H9 (cell line): ENCODE measurements around the gene TRMU. TPM values are rescaled to one million over a fixed set of nuclear protein-coding genes. Genes with fewer than 3 reads are reported as not detected.

Source experiments
- DNase-seq: peaks from one replicate; pipeline ENCODE4 v3.0.0-alpha.2; 2017
- H2AFZ ChIP-seq: one replicate; pipeline ENCODE4 v1.6.1; 2013; ENCODE audit warnings: mild to moderate bottlenecking, low read length, control low read depth, moderate library complexity
- H2AK5ac ChIP-seq: 2 replicates; pipeline ENCODE4 v1.6.1; 2013; ENCODE audit warnings: low read length, control low read depth, mixed read lengths; ENCODE audit not compliant: insufficient read length
- H2BK120ac ChIP-seq: one replicate; pipeline ENCODE4 v1.6.1; 2013; ENCODE audit warnings: low read depth, mild to moderate bottlenecking, low read length, control low read depth, inconsistent platforms; ENCODE audit not compliant: poor library complexity, severe bottlenecking
- H2BK12ac ChIP-seq: 2 replicates; pipeline ENCODE4 v1.6.1; 2013; ENCODE audit warnings: low read length, control low read depth, mixed read lengths, low read depth; ENCODE audit not compliant: insufficient read length
- H2BK15ac ChIP-seq: 2 replicates; pipeline ENCODE4 v1.6.1; 2013; ENCODE audit warnings: low read depth, low read length, control low read depth
- H2BK20ac ChIP-seq: one replicate; pipeline ENCODE4 v1.6.1; 2013; ENCODE audit warnings: low read depth, mild to moderate bottlenecking, low read length, control low read depth, inconsistent platforms; ENCODE audit not compliant: poor library complexity, severe bottlenecking
- H2BK5ac ChIP-seq: 2 replicates; pipeline ENCODE4 v1.6.1; 2013; ENCODE audit warnings: low read length, control low read depth, mixed read lengths; ENCODE audit not compliant: insufficient read length
- H3K14ac ChIP-seq: 2 replicates; pipeline ENCODE4 v1.6.1; 2013; ENCODE audit warnings: low read length, control low read depth; ENCODE audit not compliant: insufficient read depth
- H3K18ac ChIP-seq: 2 replicates; pipeline ENCODE4 v1.6.1; 2013; ENCODE audit warnings: low read depth, mild to moderate bottlenecking, mixed read lengths, low read length, control low read depth; ENCODE audit not compliant: insufficient read length
- H3K23ac ChIP-seq: 2 replicates; pipeline ENCODE4 v1.6.1; 2013; ENCODE audit warnings: low read length, control low read depth, mixed read lengths, low read depth; ENCODE audit not compliant: insufficient read length
- H3K23me2 ChIP-seq: 2 replicates; pipeline ENCODE4 v1.6.1; 2013; ENCODE audit warnings: low read depth, mild to moderate bottlenecking, mixed read lengths, low read length, control low read depth; ENCODE audit not compliant: insufficient read length, poor library complexity, severe bottlenecking
- H3K27ac ChIP-seq: 2 replicates; pipeline ENCODE4 v1.5.1; 2013; ENCODE audit warnings: low read length, control low read depth, mixed read lengths, low read depth; ENCODE audit not compliant: insufficient read length
- H3K27me3 ChIP-seq: 2 replicates; pipeline ENCODE4 v1.6.1; 2013; ENCODE audit warnings: low read length, control low read depth, inconsistent platforms; ENCODE audit not compliant: insufficient read depth
- H3K4ac ChIP-seq: 2 replicates; pipeline ENCODE4 v1.6.1; 2013; ENCODE audit warnings: low read depth, mild to moderate bottlenecking, control low read depth, inconsistent platforms, low read length, moderate library complexity
- H3K4me1 ChIP-seq: 2 replicates; pipeline ENCODE4 v1.6.1; 2013; ENCODE audit warnings: low read length, control low read depth, inconsistent platforms; ENCODE audit not compliant: insufficient read depth
- H3K4me2 ChIP-seq: 2 replicates; pipeline ENCODE4 v1.6.1; 2013; ENCODE audit warnings: low read length, control low read depth, mixed read lengths; ENCODE audit not compliant: insufficient read length, insufficient read depth
- H3K56ac ChIP-seq: 2 replicates; pipeline ENCODE4 v1.6.1; 2013; ENCODE audit warnings: low read depth, mild to moderate bottlenecking, mixed read lengths, low read length, control low read depth; ENCODE audit not compliant: insufficient read length
- H3K79me1 ChIP-seq: 2 replicates; pipeline ENCODE4 v1.6.1; 2013; ENCODE audit warnings: low read depth, mild to moderate bottlenecking, moderate library complexity, low read length, control low read depth, inconsistent platforms; ENCODE audit not compliant: insufficient read depth, poor library complexity, severe bottlenecking
- H3K79me2 ChIP-seq: 2 replicates; pipeline ENCODE4 v1.6.1; 2013; ENCODE audit warnings: low read length, control low read depth, inconsistent platforms; ENCODE audit not compliant: insufficient read depth
- H3K9ac ChIP-seq: 2 replicates; pipeline ENCODE4 v1.6.1; 2013; ENCODE audit warnings: low read length, control low read depth, mixed read lengths; ENCODE audit not compliant: insufficient read length; ENCODE audit errors: extremely low read depth
- H3K9me3 ChIP-seq: one replicate; pipeline ENCODE4 v1.6.1; 2013; ENCODE audit warnings: low read depth, low read length, inconsistent platforms; ENCODE audit not compliant: control insufficient read depth
- H3T11ph ChIP-seq: one replicate; pipeline ENCODE4 v1.6.1; 2013; ENCODE audit warnings: mild to moderate bottlenecking, low read length, control low read depth, inconsistent platforms
- H4K20me1 ChIP-seq: one replicate; pipeline ENCODE4 v1.6.1; 2013; ENCODE audit not compliant: control insufficient read depth, insufficient read length, insufficient read depth
- H4K5ac ChIP-seq: 2 replicates; pipeline ENCODE4 v1.6.1; 2013; ENCODE audit warnings: low read depth, mild to moderate bottlenecking, mixed read lengths, low read length, control low read depth; ENCODE audit not compliant: insufficient read length
- H4K8ac ChIP-seq: replicated peaks from 2 replicates; pipeline ENCODE4 v1.6.1; 2013; ENCODE audit warnings: low read length, control low read depth, mixed read lengths, low read depth; ENCODE audit not compliant: insufficient read length
- H4K91ac ChIP-seq: 2 replicates; pipeline ENCODE4 v1.6.1; 2013; ENCODE audit warnings: low read depth, mild to moderate bottlenecking, moderate library complexity, mixed read lengths, low read length, control low read depth; ENCODE audit not compliant: insufficient read length
- H3K27ac Mint-ChIP-seq, 3 experiments: 2 replicates in 2 of 3; 3 replicates in 1 of 3; pipeline ENCODE4 v1.8.0; 2020 to 2021; ENCODE audit warnings: mixed read lengths in 3 of 3, mild to moderate bottlenecking in 1 of 3, moderate library complexity in 1 of 3
- H3K27me3 Mint-ChIP-seq: 2 replicates; pipeline ENCODE4 v1.8.0; 2021; ENCODE audit warnings: low read depth, mild to moderate bottlenecking, moderate library complexity, mixed read lengths
- H3K36me3 Mint-ChIP-seq, 3 experiments: 2 replicates in 2 of 3; 3 replicates in 1 of 3; pipeline ENCODE4 v1.8.0; 2020 to 2021; ENCODE audit warnings: low read depth in 3 of 3, mixed read lengths in 3 of 3; ENCODE audit not compliant: insufficient read depth in 1 of 3
- H3K4me1 Mint-ChIP-seq, 2 experiments: 2 replicates each; pipeline ENCODE4 v1.8.0; 2020; ENCODE audit warnings: mixed read lengths in 2 of 2
- H3K4me3 Mint-ChIP-seq, 2 experiments: 2 replicates in 1 of 2; 3 replicates in 1 of 2; pipeline ENCODE4 v1.8.0; 2020 to 2021; ENCODE audit warnings: mild to moderate bottlenecking in 2 of 2, mixed read lengths in 2 of 2, moderate library complexity in 1 of 2
- H3K9me3 Mint-ChIP-seq, 2 experiments: 2 replicates in 1 of 2; 3 replicates in 1 of 2; pipeline ENCODE4 v1.8.0; 2020; ENCODE audit warnings: mild to moderate bottlenecking in 2 of 2, mixed read lengths in 2 of 2, moderate library complexity in 1 of 2
- WGBS: extraction: QIAGEN DNeasy Blood & Tissue Kit; methylation state at CpG from one replicate; pipeline ENCODE4 v1.1.7; 2013; ENCODE audit warnings: missing lambda C conversion rate, low lambda C conversion rate, mixed read lengths; ENCODE audit not compliant: insufficient read length; ENCODE audit errors: extremely low coverage; 5-methylcytosine and 5-hydroxymethylcytosine counted together
- total RNA-seq: library from RNA; stranded (reverse); gene quantifications from 2 replicates; pipeline ENCODE4 v1.2.1, GENCODE V29; 2021
- TF ChIP-seq, protein P1 (sequence below): fragments of 200-600 bp; sonication (generic); conservative IDR thresholded peaks from 3 replicates; pipeline ENCODE4 v1.8.0; 2021; ENCODE audit warnings: antibody characterized with exemption, mild to moderate bottlenecking

The TRMU gene
- total RNA-seq, 1 experiment from 2014 or later, result 86.3 TPM

DNA sequence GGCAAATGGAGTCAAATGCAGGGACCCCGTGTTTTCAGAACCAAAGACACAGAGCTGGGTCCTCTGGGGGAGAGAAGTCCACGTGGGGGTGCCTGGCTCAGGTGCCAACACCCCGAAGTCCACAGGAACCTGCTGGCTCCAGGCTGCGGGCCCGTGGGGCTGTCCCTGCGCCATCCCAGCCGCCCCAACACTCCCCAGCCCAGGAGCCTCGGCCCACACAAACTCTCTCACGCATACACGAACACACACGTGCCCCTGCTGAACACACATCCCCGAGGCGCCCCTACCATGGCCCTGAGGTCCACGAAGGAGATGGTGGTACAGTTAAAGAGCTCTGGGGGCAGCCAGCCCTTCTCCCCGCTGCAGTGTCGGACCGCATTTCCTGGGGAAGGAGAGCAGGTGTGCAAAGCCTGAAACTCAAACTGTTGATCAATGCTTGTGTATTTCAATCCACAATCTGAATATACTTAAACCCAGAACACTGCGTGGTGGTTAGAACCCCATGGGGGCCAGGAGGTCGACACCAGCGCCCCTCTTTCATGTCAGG lies 54.7 kb downstream of the TRMU start:
- no peak overlapping the region for H2BK12ac ChIP-seq

More for the DNA sequence above, 54.7 kb downstream of the TRMU start:
- H3K27me3 Mint-ChIP-seq, result no peaks in the 10 kb centered on the region
- Histone ChIP-seq H3K27me3 (no peaks in the 10 kb centered on the region), H3K4me2 (no peak overlapping the region), H2BK5ac (no peak overlapping the region), H3K18ac (no peak overlapping the region), H4K91ac (no peak overlapping the region), H2BK20ac (no peak overlapping the region), H3K4me1 (no peaks in the 10 kb centered on the region), H2BK15ac (no peak overlapping the region), H4K8ac (no peak overlapping the region), H3K4ac (no peak overlapping the region), H2BK120ac (no peak overlapping the region), H3K56ac (no peak overlapping the region), H3K9me3 (no peaks in the 10 kb centered on the region), H3K27ac (no peak overlapping the region), H3K79me2 (no peaks in the 10 kb centered on the region), H3K14ac (no peak overlapping the region), H3K23me2 (no peaks in the 10 kb centered on the region), H2AK5ac (no peak overlapping the region), H4K20me1 (no peaks in the 10 kb centered on the region), H3K79me1 (no peaks in the 10 kb centered on the region), H2AFZ (no peak overlapping the region), H3K23ac (no peak overlapping the region), H3T11ph (no peak overlapping the region), H3K9ac (no peak overlapping the region), H4K5ac (no peak overlapping the region)
- no peak for DNase-seq
- H3K9me3 Mint-ChIP-seq, result no peaks in the 10 kb centered on the region
- peak overlapping the region in 2 of 3 experiments; percentile 31 to 77; a peak in 1 of 7 replicates for H3K27ac Mint-ChIP-seq
- no CpG with 5 or more reads among the region's 20 CpGs for WGBS
- peaks cover 0 to 16% (median 12%) of the 10 kb centered on the region in 3 experiments; a peak in 3 of 7 replicates for H3K36me3 Mint-ChIP-seq
- H3K4me1 Mint-ChIP-seq, result peaks cover 2 to 6% of the 10 kb centered on the region in 2 experiments; a peak in 3 of 4 replicates
- no peak overlapping the region for H3K4me3 Mint-ChIP-seq
- TF ChIP-seq, protein P1, sequence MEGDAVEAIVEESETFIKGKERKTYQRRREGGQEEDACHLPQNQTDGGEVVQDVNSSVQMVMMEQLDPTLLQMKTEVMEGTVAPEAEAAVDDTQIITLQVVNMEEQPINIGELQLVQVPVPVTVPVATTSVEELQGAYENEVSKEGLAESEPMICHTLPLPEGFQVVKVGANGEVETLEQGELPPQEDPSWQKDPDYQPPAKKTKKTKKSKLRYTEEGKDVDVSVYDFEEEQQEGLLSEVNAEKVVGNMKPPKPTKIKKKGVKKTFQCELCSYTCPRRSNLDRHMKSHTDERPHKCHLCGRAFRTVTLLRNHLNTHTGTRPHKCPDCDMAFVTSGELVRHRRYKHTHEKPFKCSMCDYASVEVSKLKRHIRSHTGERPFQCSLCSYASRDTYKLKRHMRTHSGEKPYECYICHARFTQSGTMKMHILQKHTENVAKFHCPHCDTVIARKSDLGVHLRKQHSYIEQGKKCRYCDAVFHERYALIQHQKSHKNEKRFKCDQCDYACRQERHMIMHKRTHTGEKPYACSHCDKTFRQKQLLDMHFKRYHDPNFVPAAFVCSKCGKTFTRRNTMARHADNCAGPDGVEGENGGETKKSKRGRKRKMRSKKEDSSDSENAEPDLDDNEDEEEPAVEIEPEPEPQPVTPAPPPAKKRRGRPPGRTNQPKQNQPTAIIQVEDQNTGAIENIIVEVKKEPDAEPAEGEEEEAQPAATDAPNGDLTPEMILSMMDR, result no peak
